ENCODE data around the gene HIBCH. TPM values are rescaled to one million over a fixed set of nuclear protein-coding genes. Genes with fewer than 3 reads are reported as not detected.

Gene HIBCH
- total and polyA plus RNA-seq, 9 of the 15 experiments (the other 6 are each of a cell fraction or from before 2014, with no cell fraction given), result 17.0 to 65.4 (median 28.3) TPM

Other genes with a start within 250 kb of the HIBCH start
- gene INPP1, start 23.8 kb upstream of the HIBCH start, total RNA-seq (2014; rRNA removed), result 3.1 and 11.8 TPM in 2 replicates
- gene INPP1, start 23.8 kb upstream of the HIBCH start, total RNA-seq (2014; rRNA removed; fragmentation: Illumina TruSeq; extraction: Trizol), result 6.6 and 6.7 TPM in 2 replicates
- gene INPP1, start 23.8 kb upstream of the HIBCH start, total RNA-seq (2015; rRNA removed; fragmentation: Illumina TruSeq; extraction: Trizol), result 3.3 and 4.5 TPM in 2 replicates
- 5.0 and 5.3 TPM in 2 replicates for gene INPP1, start 23.8 kb upstream of the HIBCH start, total RNA-seq (2021)
- gene INPP1, start 23.8 kb upstream of the HIBCH start, polyA plus RNA-seq (2011; rRNA removed), result 2.5 and 9.9 TPM in 2 replicates
- gene INPP1, start 23.8 kb upstream of the HIBCH start, polyA plus RNA-seq (2014; fragmentation: Illumina TruSeq; extraction: Trizol), result 6.5 and 7.7 TPM in 2 replicates
- 1 to 10 TPM; 3.7 to 6.1 TPM for gene INPP1, start 23.8 kb upstream of the HIBCH start, polyA plus RNA-seq (2014; fragmentation: Nextera tagmentation; extraction: Ambion mirVana)
- 6.3 and 7.7 TPM in 2 replicates for gene INPP1, start 23.8 kb upstream of the HIBCH start, polyA plus RNA-seq (2014; rRNA removed)
- gene MFSD6, start 88.5 kb upstream of the HIBCH start, total RNA-seq (2014; rRNA removed), result 7.1 and 8.5 TPM in 2 replicates
- 3.9 and 5.3 TPM in 2 replicates for gene MFSD6, start 88.5 kb upstream of the HIBCH start, total RNA-seq (2014; rRNA removed; fragmentation: Illumina TruSeq; extraction: Trizol)
- 1.4 and 2.0 TPM in 2 replicates for gene MFSD6, start 88.5 kb upstream of the HIBCH start, total RNA-seq (2015; rRNA removed; fragmentation: Illumina TruSeq; extraction: Trizol)
- 6.3 and 6.6 TPM in 2 replicates for gene MFSD6, start 88.5 kb upstream of the HIBCH start, total RNA-seq (2021)
- 2.7 and 7.9 TPM in 2 replicates for gene MFSD6, start 88.5 kb upstream of the HIBCH start, polyA plus RNA-seq (2011; rRNA removed)
- gene MFSD6, start 88.5 kb upstream of the HIBCH start, polyA plus RNA-seq (2014; fragmentation: Illumina TruSeq; extraction: Trizol), result 5.1 and 6.1 TPM in 2 replicates
- 1 to 10 TPM; 1.1 to 1.2 TPM for gene MFSD6, start 88.5 kb upstream of the HIBCH start, polyA plus RNA-seq (2014; fragmentation: Nextera tagmentation; extraction: Ambion mirVana)
- 4.4 and 4.6 TPM in 2 replicates for gene MFSD6, start 88.5 kb upstream of the HIBCH start, polyA plus RNA-seq (2014; rRNA removed)
- gene NEMP2, start 214.9 kb upstream of the HIBCH start, total RNA-seq (2014; rRNA removed), result 1.4 and 1.6 TPM in 2 replicates
- 1.7 and 3.0 TPM in 2 replicates for gene NEMP2, start 214.9 kb upstream of the HIBCH start, total RNA-seq (2014; rRNA removed; fragmentation: Illumina TruSeq; extraction: Trizol)
- gene NEMP2, start 214.9 kb upstream of the HIBCH start, total RNA-seq (2015; rRNA removed; fragmentation: Illumina TruSeq; extraction: Trizol), result 2.0 and 2.2 TPM in 2 replicates
- 2.4 and 3.3 TPM in 2 replicates for gene NEMP2, start 214.9 kb upstream of the HIBCH start, total RNA-seq (2021)
- 2.7 and 3.0 TPM in 2 replicates for gene NEMP2, start 214.9 kb upstream of the HIBCH start, polyA plus RNA-seq (2011; rRNA removed)
- gene NEMP2, start 214.9 kb upstream of the HIBCH start, polyA plus RNA-seq (2014; fragmentation: Illumina TruSeq; extraction: Trizol), result 1.1 and 2.0 TPM in 2 replicates
- under 1 TPM; 0.32 to 0.36 TPM for gene NEMP2, start 214.9 kb upstream of the HIBCH start, polyA plus RNA-seq (2014; fragmentation: Nextera tagmentation; extraction: Ambion mirVana)
- 3.0 and 5.0 TPM in 2 replicates for gene NEMP2, start 214.9 kb upstream of the HIBCH start, polyA plus RNA-seq (2014; rRNA removed)

Data from K562 (cell line).